HEK293T (cell line): ENCODE results near the gene JAKMIP2.

ENCODE experiments used
- BHLHE40 ChIP-seq: fragments of 450-650 bp; IDR thresholded peaks from 2 replicates; pipeline ENCODE4 v1.6.1; 2016; ENCODE audit warnings: mild to moderate bottlenecking, moderate library complexity, borderline replicate concordance
- ELF4 ChIP-seq: fragments of 450-650 bp; IDR thresholded peaks from 2 replicates; pipeline ENCODE4 v1.6.1; 2017; ENCODE audit warnings: antibody characterized with exemption
- FOXA1 ChIP-seq: fragments of 450-650 bp; IDR thresholded peaks from 2 replicates; pipeline ENCODE4 v1.6.1; 2016; ENCODE audit warnings: mild to moderate bottlenecking
- FOXK2 ChIP-seq: fragments of 450-650 bp; IDR thresholded peaks from 2 replicates; pipeline ENCODE4 v1.6.1; 2016; ENCODE audit warnings: mild to moderate bottlenecking
- LEF1 ChIP-seq: fragments of 450-650 bp; IDR thresholded peaks from 2 replicates; pipeline ENCODE4 v1.6.1; 2017; ENCODE audit warnings: mild to moderate bottlenecking, borderline replicate concordance
- SP1 ChIP-seq: fragments of 450-650 bp; IDR thresholded peaks from 2 replicates; pipeline ENCODE4 v1.6.1; 2017
- SUZ12 ChIP-seq: fragments of 450-650 bp; IDR thresholded peaks from 2 replicates; pipeline ENCODE4 v1.6.1; 2016; ENCODE audit warnings: mild to moderate bottlenecking
- TARDBP ChIP-seq: fragments of 450-650 bp; IDR thresholded peaks from 2 replicates; pipeline ENCODE4 v1.6.1; 2016
- TF ChIP-seq, protein P1 (sequence below): fragments of 450-650 bp; IDR thresholded peaks from 2 replicates; pipeline ENCODE4 v1.6.1; 2016

DNA sequence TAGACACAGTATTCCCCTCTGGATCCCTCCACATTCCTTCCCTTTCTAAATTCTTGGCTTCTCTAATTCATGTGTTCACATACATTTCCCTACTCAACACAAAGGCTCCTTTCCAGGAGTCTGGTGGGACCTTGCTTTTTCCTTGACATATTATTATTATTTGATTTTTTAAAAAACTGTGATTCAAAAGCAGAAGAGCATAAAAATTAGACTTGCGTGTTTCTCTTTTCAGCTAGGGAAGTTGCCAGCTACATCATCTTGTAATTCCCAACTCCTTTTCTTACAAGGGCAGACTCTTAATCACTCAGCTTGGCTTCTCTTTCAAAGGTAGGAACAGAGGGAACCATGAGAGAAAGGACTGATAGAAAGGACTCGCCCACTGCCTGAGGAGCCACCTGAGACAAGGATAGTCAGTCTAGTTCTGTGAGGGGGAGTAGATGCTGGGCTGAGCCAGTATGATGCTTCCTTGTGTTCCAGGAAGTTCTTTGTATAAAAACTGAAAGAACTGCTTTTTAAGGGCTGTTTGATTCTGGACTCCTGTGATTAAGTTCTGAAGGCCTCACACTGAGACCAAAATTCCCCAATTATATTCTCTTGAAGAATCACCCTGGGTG lies 221.7 kb downstream of the JAKMIP2 start:
- TF ChIP-seq ELF4: no peak
- TF ChIP-seq BHLHE40: no peak
- TF ChIP-seq SP1: no peak
- TF ChIP-seq SUZ12: no peak
- no peak for TF ChIP-seq TARDBP
- TF ChIP-seq, protein P1, sequence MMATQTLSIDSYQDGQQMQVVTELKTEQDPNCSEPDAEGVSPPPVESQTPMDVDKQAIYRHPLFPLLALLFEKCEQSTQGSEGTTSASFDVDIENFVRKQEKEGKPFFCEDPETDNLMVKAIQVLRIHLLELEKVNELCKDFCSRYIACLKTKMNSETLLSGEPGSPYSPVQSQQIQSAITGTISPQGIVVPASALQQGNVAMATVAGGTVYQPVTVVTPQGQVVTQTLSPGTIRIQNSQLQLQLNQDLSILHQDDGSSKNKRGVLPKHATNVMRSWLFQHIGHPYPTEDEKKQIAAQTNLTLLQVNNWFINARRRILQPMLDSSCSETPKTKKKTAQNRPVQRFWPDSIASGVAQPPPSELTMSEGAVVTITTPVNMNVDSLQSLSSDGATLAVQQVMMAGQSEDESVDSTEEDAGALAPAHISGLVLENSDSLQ: no peak
- TF ChIP-seq LEF1: no peak
- no peak for TF ChIP-seq FOXK2
- no peak for TF ChIP-seq FOXA1
